ENCODE measurements around the gene MAFG.
"Not testable (repeated sequence)": the region's sequence is repeated elsewhere in the genome, so short reads cannot be mapped to it uniquely, and the experiment has no call there.

Gene MAFG

DNA sequence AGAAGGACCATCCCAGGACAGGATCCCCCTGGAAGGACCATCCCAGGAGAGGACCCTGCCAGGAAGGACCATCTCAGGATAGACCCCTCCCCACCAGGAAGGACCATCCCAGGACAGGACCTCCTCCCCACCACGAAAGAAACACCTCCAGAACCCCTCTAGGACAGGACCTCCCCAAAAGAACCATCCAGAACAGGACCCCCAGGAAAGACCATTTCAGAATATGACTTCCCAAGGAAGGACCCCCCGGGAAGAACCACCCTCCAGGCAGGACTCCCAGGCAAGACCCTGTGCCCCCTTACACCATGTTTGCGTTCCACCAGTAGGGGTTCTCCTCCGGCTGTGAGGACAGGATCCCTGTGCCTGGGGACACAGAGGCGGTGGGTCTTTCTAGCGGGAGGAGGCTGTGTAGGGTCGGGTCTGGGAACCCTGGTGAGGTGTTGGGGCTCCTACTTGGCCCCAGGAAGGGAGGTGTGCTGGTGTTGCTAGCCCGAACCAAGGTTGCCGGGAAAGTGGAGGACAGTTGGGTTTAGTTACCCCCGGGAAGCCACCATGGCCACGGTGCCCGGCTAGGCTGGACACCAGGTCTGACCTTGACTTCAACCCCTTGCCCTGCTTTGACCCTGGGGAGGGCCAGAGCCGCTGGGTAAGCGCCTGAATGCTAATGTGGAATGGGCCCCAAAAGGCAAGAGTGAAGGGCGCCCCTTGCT is 31.3 kb upstream of the MAFG start:
- DNase-seq (ENCODE audit: low read depth in 2 of 2): no peak

- no peak for DNase-seq (ENCODE audit: low read depth in 2 of 2)
Observed at GRCh38 chr17:81957691-81958432, 30.3 kb upstream of the MAFG start.

GRCh38 chr17:81956607-81957589 is 29.4 kb upstream of the MAFG start:
- DNase-seq (ENCODE audit: low read depth in 2 of 2): no peak

- no peak for DNase-seq (ENCODE audit: low read depth in 2 of 2)
Observed at GRCh38 chr17:81955756-81956544, 28.4 kb upstream of the MAFG start.

DNA sequence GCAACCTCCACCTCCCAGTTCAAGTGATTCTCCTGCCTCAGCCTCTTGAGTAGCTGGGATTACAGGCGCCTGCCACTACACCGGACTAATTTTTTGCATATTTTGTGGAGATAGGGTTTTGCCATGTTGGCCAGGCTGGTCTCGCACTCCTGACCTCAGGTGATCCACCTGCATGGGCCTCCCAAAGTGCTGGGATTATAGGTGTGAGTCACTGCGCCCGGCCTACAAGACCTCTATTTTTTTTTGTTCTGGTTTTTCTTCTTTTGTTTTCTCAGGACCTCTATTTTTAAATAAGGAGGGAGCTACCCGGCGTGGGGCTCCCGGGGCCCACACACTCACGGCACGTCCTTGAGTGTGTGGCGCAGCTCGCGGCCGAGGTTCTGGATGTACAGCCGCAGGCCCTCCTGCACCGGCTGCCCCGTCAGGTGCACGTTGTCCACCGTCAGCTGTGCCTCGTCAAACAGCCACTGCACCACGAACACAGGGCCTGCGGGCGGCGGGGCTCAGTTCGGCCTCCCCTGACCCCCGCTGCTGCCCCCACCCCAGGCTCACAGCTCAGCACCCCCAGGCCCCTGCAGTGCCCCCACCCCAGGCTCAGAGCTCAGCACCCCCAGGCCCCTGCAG is 27.6 kb upstream of the MAFG start:
- no peak for DNase-seq (ENCODE audit: low read depth in 2 of 2)

GRCh38 chr17:81954131-81955057 is 26.9 kb upstream of the MAFG start:
- no peak for DNase-seq (ENCODE audit: low read depth in 2 of 2)

GRCh38 chr17:81953443-81953842 is 25.9 kb upstream of the MAFG start:
- not testable (repeated sequence) for DNase-seq (ENCODE audit: low read depth in 2 of 2)

GRCh38 chr17:81952792-81953228 is 25.3 kb upstream of the MAFG start:
- no peak for DNase-seq (ENCODE audit: low read depth in 2 of 2)

DNA sequence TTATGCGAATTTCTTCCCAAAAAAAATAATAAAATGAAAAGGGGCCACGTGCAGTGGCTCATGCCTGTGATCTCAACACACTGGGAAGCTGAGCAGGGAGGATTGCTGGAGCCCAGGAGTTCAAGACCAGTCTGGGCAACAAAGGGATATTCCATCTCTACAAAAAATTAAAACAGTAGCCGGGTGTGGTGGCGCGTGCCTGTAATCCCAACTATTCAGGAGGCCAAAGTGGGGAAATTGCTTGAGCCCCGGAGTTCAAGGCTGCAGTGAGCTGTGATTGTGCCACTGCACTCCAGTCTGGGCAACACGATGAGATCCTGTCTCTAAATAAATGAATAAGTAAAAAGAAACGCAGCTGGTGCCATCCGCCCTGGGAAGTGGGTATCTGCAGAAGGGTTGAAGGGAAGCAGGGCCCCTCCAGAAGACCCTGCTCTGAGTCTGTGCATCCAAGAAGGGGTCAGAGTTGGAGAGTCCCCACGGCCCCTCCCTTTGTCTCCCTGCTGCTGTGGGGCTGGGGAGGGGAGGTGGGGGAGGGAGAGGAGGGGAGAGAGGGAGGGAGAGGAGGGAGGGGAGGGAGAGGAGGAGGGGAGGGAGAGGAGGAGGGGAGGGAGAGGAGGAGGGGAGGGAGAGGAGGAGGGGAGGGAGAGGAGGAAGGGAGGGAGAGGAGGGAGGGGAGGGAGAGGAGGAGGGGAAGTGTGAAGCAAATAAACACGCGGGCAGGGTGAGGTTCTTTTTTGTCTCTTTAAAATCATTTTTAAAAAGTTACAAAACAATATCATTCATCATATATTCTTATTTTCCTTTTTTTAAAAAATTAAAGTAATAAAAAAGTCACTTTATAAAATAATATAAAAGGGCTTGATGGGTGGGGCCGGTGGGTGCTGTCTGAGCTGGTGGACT is 24.5 kb upstream of the MAFG start:
- DNase-seq (ENCODE audit: low read depth in 2 of 2): no peak

- no peak for DNase-seq (ENCODE audit: low read depth in 2 of 2)
Observed at GRCh38 chr17:81950501-81950900, 23.0 kb upstream of the MAFG start.

GRCh38 chr17:81948635-81949378 is 21.3 kb upstream of the MAFG start:
- no peak for DNase-seq (ENCODE audit: low read depth in 2 of 2)

DNA sequence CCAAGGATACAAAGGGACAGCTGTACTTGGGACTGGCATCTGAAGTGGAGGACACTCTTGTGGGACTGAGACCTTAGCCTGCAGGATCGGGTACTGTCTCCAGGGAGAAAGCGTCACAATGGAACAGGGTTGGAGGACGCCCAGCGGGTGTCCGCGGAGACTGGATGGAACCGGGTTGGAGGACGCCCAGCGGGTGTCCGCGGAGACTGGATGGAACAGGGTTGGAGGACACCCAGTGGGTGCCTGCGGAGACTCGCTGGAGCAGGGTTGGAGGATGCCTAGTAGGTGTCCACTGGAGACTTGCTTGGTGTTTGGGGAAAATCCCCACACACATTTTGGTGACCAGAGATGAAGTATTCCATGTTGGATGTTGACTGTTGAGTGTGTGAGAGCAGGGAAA is 19.7 kb upstream of the MAFG start, which contains the start of gene MYADML2:
Gene MYADML2, minus strand, starts transcription at position 45 of the 400 bp plus-strand sequence. CDS start 5,492 bp downstream, outside the sequence.
- DNase-seq (ENCODE audit: low read depth in 2 of 2): no peak

DNA sequence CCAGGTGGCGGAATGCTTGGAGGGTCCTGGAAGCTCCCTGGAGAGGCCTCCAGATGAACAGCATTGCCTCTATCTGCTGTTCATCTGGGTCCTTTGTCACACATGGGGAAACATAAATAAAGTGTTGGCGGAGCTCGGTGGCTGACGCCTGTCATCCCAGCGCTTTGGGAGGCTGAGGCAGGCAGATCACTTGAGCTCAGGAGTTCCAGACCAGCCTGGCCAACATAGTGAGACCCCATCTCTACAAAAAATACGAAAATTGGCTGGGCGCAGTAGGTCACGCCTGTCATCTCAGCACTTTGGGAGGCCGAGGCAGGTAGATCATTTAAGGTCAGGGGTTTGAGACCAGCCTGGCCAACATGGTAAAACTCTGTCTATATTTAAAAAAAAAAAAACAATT is 17.3 kb upstream of the MAFG start:
- no peak for DNase-seq (ENCODE audit: low read depth in 2 of 2)

DNA sequence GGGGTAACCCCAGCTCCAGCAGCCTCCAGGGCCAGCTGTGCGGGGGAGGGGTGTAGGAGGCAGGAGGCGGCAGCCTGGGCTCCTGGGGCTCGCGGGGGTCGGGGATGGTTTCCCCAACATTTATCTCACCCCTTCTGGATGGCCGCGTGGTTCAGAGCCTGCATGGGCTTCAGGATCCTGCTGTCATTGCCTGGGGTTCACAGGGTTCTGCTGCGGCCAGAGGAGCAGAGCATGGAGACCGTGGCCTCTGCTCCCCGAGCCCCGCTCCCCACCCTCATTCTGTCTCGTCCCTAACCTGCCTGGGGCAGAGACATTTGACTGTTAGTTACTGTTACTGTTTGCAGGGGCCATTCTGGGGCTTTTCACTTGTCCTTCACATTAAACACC is 14.6 kb upstream of the MAFG start:
- DNase-seq (ENCODE audit: low read depth in 2 of 2): no peak

DNA sequence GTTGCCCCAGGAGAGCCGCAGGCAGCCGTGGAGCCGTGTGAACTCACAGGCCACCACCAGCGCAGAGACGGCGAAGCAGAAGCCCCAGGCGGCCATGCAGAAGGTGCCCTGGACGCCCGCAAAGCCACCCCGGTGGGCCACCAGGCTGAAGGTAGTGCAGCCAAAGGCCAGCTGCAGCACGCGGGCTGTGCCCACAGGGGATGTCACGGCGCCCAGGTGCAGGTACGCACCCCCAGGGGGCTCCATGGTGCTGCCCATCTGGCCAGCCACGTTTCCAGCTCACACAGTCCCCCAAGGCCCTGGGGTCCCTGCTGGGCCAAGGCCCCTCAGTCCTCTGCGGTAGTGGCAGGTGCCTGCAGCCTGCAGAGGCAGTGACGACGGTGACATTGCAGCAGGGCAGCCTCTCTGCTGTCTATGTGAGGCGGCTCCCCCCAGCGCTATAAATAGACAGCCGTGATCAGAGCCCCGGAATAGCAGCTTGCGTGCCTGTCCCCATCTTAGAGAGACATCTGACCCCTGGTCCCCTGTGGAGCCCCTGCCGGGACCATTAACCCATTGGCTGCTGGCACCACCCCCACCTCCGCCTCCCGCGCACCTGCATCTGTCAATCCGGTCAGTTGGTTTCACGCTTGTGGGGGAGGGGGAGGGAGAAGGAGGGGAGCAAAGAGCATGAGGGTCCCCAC is 14.1 kb upstream of the MAFG start:
- DNase-seq (ENCODE audit: low read depth in 2 of 2): no peak

DNA sequence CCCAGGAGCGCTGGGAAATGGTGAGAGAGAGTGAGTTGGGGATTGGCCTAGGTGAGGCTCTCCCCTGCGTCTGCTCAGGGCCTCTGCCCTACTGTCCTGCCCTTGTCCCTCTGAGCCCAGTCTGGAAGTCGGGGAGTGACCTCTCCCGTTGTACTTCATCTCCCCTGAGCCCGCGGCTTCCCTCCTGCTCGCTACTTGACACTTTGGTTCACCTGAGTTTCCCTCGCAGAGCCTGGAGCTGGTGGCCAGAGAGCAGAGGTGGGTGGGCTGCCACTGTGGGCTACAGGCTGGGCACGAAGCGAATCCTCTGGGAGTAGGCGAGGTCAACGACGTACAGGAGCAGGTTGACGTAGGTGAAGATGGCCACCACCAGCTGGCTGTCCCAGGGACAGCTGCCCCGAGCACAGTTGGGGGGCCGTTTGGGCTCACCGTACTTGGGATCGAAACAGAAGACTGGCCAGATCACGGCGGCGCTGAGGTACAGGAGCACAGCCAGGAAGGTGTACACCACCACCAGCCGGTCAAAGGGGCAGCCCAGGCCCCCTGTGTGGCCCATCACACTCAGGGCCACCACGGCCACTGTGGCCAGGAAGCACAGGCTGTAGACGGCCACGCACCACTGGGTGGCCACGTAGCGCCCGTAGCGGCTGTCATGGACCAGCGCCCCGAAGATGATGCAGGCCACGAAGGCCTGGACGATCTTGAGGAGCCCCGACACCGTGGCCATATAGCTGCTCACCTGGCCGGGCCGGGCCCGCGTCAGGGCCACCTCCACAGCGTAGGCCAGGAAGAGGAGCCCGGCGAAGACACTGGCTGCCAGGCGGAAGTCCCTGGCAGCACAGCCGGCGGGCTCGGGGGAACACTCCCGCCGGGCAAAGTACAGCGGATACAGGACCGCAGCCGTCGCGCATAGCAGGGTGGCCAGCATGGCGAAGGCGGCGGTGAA is 13.3 kb upstream of the MAFG start:
- DNase-seq (ENCODE audit: low read depth in 2 of 2): no peak

All from stimulated activated CD8-positive, alpha-beta memory T cell treated with anti-CD3 and anti-CD28 coated beads, Interleukin-15, amount 100 ng/mL, for 48 hours (primary cell).